Measurements from ENCODE around the gene HHIPL1.
"Not testable (repeated sequence)": the region's sequence is repeated elsewhere in the genome, so short reads cannot be mapped to it uniquely, and the experiment has no call there.

The HHIPL1 gene

DNA sequence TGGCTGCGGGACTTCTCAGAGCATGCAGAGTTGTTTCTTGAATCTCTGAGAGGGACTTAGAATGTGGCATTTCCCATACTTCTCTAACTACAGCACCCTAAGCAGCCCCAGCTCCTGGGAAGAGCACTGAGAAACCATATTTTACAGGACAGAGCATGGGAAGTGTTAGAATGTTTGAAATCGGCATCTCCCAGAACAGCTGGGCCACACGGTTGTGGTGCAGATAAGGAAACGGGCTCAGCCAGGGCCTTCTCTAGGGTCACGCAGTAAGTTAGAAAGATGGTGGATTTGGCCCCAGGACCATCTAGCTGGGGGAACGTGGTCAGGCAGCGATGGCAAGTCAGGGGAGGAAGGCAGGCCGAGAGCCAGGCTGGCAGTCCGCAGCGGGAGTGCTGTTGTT lies 10.5 kb upstream of the HHIPL1 start:
- no peak for DNase-seq (ENCODE audit: low read depth in 2 of 2)

DNA sequence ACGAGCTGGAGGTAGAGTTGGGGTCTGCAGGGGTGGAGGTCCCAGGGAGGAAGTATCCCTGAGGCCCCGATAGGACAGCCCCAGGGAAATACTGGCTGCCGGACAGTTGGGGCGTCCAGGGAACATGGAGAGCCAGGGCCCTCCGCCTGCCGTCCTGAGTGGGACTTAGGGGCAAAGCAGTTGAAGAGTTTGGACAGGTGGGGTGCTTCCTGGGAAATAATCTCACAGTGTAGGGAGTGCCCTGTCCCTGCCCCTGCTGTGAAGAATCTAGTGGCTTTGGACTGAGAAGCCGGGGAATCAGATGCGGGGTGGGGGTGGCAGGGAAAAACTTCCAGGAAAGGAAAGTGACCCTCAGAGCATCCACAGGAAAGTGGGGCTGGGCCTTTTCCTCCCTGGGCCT lies 9.8 kb upstream of the HHIPL1 start:
- no peak for DNase-seq (ENCODE audit: low read depth in 2 of 2)

DNA sequence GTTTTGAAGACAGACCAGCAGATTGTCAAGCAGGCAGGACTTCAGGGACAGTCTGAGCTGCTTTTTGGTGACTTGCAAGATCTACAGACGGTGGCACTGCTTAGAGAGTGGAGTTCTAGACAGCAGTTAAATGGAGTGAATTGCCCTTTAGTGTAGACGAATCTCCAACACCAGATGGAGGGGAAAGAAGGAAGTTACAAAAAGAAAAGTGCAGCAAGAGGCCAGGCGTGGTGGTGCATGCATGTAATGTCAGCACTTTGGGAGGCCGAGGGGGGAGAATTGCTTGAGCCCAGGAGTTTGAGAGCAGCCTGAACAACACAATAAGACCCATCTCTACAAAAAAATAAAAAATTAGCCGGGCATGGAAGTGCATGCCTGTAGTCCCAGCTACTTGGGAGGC lies 8.4 kb upstream of the HHIPL1 start:
- DNase-seq (ENCODE audit: low read depth in 2 of 2) = no peak

DNA sequence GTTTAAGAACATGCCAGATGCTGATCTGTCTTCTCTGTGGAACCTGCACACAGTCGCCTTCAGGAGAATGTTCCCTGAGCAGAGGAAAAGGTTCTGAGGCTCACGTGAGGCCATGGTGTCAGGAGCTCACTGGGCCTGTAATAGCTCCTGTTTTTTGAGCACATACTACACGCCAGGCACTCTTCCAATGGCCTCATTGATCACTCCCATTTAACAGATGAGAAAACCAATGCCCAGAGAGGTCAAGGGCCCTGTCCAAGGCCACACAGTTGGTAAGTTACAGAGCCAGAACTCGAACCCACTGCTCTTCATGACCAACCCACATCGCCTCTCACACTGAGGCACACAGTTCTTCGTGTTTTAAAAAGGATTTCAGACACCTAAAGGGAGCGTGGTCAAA lies 7.3 kb upstream of the HHIPL1 start:
- no peak for DNase-seq (ENCODE audit: low read depth in 2 of 2)

DNA sequence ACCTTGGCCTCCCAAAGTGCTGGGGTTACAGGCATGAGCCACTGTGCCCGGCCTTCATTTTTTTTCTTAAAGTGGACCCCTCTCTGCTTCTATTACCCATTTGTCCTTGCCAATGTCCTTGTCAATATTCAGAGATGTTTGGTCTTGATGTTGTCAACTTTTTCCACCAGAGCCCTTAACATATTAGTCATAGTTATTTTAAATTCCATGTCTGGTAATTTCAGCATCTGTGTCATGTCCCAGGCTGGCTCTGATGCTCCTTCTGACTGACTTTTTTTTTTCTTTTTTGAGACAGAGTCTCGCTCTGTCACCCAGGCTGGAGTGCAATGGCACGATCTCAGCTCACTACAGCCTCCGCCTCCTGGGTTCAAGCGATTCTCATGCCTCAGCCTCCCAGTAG lies 2.2 kb upstream of the HHIPL1 start:
- DNase-seq (ENCODE audit: low read depth in 2 of 2) = not testable (repeated sequence)

DNA sequence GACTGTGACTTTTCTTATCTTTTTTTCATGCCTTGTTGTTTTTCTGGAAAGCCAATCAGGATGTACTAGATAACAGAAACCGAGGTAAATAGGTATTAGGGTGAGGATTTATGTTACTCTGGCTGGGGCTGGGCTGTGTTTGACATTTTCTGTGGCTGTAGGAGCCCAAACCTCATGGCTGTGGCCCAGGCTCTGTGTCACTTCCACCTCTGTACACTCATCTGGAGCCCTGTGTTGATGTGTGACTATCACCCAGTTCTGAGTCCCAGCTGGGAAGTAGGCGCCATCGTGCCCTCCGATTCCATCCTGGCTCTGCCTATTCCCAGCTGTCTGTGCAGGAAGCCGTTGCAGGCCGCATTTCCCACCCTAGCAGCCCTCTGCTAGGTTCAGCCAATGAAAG lies 1.6 kb upstream of the HHIPL1 start:
- DNase-seq (ENCODE audit: low read depth in 2 of 2) = no peak

DNA sequence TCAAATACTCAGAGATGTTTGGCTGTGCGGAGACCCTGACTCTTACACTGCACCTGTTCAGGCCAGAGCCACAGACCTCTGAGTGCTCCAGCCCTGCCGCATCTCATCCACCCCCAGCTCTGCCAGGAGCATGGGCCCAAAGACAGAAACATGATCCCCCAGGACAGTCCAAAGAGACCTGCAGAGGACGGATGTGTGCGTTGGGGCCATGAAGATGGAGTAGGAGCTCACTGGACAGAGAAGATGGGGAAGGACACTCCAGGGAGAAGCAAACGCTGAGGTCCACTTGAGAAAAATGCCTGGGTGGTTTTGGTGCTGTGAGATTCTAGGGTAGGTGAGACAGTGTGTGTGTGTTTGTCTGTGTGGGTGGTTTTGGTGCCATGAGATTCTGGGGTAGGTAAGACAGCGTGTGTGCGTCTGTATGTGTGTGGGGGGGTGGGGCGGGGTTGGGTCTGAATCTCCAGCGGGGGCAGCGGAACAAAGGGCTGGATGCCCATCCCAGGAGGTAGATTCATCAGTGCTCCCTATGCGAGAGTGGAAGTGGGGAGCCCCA lies 818 bp upstream of the HHIPL1 start:
- no peak for DNase-seq (ENCODE audit: low read depth in 2 of 2)

DNA sequence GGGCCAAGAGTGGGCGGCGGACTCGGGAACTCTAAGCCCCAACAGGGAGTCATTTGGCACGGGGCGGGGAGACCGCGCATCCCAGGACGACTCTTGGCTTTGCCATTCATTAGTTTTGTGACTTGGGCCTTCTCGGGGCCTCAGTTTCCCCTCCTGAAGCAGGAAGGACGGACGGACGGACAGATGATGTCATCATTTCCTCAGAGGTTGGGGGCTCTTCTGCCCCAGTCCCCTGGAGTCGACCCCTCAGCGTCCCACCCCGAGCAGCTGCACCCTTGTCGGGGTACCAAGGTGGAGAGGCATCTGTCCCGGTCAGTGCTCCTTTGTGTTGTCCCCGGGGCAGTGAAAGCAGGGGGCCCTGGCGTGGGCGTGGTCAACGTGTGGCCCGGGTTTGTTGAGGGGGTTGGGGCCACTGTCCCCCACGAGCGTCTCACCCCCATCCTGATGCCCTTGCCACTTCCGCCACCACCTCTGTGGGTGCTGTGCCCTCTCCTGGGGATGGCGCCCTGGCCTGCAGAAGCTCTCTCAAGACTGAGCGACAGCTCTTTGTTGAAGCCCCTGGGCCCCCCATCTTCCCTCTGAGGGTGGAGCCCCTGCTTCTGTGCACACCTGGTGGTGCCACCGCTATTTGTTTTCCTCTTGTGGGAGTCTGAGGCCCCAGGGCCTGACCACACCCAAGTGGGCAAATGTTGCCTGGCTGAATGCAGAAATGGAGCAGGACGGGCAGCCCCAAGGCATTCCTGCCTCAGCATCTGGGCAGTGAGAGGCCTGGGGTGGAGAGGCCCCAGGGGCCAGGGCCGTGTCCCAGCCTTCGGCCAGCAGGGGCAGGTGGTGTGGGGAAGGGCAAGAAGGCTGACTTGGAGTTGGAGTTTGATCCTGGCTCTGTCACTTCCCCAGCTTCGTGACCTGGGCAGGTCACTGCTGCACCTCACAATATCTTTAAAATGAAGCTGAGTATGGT lies 896 bp downstream of the HHIPL1 start:
- no peak for DNase-seq (ENCODE audit: low read depth in 2 of 2)

DNA sequence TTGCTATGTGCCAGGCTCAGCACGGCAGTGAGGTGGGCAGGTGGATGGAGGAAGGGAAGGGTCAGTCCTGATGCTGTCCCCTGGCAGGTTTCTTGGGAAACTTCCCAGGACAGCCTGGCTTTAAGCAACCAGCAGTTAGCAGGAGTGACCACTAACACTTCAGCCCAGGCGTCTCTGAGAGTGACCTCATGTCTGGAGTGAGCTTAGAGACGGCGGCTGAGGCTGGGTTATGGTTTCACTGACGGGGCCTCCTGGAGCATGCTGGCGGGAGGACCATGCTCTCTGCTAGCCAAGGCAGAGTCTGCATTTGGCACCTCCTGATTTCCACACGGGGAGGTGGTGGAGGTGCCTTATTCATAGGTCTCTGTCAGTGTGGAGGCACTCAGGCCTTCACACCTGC lies 2.5 kb downstream of the HHIPL1 start:
- no peak for DNase-seq (ENCODE audit: low read depth in 2 of 2)

DNA sequence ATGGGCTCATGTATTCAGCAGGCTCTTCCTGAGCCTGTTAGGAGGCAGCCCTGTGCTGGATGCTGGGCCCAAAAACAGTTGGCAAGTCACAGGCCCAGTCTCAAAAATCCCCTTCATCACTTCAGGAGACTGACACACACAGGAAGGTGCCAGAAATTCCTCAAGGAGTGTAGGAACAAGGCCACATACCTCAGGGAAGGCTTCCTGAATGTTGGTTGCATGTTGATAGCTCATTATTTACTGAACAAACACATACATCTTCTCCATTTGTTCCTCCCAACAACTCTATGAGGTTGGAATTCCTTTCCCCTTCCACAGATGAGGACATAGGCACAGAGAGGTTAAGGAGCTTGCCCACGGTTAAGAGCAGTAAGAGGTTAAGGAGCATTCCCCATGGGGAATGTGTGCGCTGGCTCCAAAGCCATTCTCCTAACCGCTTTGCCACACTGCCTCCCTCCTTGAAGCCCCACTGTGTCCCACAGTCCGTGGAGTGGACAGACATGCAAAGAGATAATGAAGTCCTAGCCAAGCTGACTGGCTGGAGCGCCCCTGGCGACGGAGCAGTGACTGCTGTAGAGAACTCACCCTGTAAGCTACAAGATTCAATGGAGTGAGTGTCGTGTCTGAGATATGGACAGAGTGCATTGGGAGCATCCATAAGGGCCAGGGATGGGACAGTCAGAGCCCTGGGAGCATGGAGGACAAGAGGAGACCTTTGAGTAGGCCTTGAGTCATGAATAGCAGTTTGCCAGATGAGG lies 3.3 kb downstream of the HHIPL1 start:
- DNase-seq (ENCODE audit: low read depth in 2 of 2) = no peak

DNA sequence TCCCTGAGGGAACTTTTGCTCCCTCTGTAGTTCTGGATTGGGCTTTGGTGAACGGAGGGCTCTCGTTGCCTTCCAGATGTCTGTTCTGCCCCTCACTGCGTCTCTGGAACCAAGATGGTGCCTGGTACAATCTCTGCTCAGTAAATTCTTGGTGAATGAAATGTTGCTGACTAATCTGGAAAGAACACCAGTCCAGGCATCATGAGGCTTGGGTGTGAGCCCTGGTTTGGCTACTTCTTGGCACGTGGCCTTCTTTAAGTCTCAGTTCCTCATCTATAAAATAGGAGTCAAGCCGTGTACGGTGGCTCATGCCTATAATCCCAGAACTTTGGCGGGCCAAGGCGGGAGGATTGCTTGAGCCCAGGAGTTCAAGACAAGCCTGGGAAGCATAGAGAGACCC lies 4.3 kb downstream of the HHIPL1 start:
- no peak for DNase-seq (ENCODE audit: low read depth in 2 of 2)

DNA sequence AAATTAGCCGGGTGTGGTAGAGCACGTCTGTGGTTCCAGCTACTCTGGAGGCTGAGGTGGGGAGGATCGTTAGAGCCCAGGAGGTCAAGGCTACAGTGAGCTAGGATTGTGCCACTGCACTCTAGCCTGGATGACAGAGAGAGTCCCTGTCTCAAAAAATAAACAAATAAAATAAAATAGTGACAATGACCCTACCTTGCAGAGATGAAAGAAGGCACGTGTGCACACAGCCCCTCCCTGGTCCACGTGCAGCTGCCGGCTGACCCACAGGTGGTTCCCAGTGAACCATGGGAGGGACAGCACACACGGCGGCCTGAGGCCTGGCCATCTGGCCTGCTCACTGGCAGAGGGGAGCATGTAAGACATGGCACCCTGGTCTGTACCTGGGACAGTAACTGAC lies 4.7 kb downstream of the HHIPL1 start:
- DNase-seq (ENCODE audit: low read depth in 2 of 2) = no peak

DNA sequence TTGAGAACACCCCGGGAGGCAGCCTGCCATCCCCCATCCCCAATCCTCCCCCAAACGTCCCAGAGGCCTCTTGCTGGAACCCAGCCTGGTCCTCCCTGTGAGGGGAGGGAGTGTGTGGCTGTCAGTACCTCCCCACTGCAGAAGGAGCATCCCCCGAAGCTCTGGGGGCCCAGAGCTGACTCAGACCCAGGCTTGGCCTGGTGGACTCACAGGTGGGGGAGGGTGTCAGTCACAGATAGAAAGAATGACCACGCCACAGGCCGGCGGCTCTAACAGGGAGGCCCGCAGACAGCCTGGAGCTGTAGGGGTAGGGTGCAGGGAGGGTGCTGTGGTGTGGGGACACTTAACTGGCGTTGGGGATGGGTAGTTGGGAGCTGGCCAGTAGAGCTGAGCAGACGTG lies 5.3 kb downstream of the HHIPL1 start:
- no peak for DNase-seq (ENCODE audit: low read depth in 2 of 2)

DNA sequence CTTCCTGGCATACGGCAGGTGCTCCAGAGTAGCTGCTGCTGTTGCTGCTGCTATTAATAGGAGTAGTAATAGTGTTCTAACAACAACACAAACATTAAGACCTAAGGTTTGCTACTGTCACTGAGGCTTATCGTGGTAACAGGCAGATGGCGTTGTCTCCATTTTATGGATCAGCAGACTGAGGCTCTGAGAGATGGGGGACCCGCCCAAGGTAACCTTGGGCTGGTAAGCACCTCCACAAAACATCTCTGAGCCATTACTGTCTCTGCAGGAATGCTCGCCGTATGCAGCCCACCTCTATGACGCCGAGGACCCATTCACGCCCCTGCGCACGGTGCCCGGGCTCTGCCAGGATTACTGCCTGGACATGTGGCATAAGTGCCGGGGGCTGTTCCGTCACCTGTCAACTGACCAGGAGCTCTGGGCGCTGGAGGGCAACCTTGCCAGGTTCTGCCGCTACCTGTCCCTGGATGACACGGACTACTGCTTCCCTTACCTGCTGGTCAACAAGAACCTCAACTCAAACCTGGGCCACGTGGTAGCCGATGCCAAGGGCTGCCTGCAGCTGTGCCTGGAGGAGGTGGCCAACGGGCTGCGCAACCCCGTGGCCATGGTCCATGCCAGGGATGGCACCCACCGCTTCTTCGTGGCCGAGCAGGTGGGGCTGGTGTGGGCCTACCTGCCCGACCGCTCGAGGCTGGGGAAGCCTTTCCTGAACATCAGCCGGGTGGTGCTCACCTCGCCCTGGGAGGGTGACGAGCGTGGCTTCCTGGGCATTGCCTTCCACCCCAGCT lies 7.2 kb downstream of the HHIPL1 start:
- DNase-seq (ENCODE audit: low read depth in 2 of 2) = no peak

DNA sequence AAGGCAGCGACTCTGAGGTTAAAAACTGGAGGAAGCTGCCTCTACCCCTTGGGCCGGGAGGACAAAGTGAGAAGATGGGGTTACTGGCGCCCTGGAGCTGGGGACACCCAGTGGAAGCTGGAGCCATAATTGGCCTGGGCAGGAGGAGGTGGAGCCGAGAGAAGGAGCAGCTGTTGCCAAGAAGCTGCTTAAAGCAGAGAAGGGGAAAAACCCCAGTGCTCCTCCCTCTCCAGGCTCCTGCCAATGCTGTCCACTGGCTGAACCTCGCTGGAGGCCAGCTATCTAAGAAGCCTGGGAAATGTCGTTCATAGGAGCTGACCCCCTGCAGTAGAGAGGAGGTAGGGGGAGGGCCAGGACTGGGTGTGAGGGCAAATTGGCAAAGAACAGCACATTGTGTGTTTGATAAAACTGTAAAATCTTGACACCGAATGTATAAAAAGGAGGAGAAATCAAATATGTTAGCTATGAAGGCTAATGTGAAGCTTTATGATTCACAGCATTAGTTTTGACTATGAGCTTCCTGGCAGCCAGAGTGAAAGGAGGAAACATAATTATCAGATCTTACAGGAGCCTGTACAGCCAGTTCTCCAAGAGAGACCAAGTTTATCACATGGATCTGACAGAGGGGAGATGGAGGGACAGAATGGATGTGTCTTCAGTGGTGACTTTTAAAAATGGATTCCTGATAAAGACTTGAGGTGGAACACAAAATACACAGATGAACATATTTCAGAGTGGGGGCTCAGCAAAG lies 9.5 kb downstream of the HHIPL1 start:
- DNase-seq (ENCODE audit: low read depth in 2 of 2) = no peak

DNA sequence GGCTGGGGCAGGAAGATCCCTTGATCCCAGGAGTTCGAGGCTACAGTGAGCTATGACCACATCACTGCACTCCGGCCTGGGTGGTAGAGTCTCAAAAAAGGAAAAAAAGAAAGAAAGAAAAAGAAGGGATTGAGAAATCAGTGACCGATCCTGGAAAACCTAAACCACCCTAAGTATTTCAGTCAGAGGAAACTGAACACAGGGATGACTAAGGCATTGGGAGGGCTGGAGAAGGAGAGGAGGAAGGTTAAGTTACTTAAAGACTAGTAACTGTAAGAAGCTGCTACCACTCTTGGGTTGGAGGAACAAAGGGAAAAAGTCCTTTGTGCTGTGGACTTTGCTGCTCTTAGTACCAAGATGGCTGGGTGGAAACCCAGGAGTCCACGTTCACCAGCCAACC lies 10.6 kb downstream of the HHIPL1 start:
- no peak for DNase-seq (ENCODE audit: low read depth in 2 of 2)

DNA sequence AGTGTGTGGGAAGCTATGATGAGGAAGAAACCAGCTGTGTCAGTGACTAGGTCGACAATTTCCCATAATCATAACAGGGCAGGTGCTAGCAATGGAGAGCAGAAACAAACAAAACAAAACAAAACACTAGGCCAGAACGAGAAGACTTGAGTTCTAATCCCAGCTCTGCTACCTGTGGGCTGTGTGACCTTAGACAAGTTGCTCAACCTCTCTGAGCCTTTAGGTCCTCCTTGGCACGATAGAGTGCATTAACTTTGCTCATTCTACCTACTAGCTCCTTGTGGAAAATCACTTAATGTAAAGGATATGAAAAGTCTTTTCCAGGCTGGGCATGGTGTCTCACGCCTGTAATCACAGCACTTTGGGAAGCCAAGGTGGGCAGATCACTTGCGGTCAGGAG lies 11.2 kb downstream of the HHIPL1 start:
- no peak for DNase-seq (ENCODE audit: low read depth in 2 of 2)

DNA sequence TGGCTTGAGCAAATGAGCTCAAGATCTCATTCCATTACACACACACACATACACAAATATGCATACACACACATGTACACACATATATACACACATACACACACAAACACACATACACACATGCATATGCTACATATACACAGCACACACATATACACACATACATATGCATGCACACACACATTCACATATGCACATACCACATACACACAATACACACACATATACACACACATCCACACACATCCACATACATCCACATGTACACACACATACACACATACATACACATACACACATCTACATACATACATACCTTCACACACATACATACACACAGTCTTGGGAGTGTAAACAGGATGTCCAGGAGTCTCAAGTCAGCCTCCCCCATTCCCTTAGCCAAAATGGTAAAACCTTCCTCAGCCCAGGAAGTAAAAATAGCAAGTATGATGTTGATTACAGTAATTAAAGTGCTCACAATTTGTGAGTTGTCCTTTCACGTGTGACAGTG lies 12.8 kb downstream of the HHIPL1 start:
- DNase-seq (ENCODE audit: low read depth in 2 of 2) = no peak

DNA sequence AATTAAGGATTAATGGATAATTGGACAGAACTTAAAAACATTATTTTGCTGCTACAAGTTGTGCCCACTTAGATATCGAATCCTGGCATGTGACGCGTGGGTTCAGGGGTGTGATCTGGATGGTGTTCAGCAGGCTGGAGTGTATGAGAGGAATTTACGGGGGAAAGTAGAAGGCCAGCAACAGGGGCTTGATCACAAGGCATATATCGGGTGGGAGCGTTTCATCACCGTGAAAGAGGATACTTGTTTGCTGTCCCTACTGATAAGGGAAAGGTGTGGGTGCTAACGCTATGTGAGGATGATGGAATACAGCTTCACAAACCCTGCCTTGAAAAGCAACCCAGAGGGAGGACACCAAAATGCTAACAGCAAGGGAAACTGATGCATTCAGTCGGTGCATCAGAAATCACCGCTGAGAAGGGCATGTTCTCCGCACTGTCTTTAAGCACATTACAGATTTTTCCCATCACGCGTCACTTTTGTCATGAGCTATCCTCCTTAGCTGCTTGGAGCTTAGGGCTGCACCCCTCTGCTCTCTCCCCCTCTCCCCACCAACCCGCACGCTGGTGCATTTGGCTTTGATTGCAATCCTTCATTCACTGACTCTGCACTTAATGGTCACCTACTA lies 13.4 kb downstream of the HHIPL1 start:
- DNase-seq (ENCODE audit: low read depth in 2 of 2) = no peak

DNA sequence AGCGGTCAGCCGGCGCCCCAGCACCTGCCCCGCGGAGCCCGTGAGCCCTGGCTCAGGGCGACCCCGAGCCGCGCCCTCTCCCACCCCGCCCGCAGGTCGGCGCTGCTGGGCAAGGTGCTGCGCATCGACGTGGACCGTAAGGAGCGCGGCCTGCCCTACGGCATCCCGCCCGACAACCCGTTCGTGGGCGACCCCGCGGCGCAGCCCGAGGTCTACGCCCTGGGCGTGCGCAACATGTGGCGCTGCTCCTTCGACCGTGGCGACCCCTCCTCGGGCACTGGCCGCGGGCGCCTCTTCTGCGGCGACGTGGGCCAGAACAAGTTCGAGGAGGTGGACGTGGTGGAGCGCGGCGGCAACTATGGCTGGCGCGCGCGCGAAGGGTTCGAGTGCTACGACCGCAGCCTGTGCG lies 14.4 kb downstream of the HHIPL1 start:
- DNase-seq (ENCODE audit: low read depth in 2 of 2) = no peak
